Liver (tissue), 9 donors: ENCODE measurements around the gene NLRP11. TPM values are rescaled to one million over a fixed set of nuclear protein-coding genes. Genes with fewer than 3 reads are reported as not detected.

ENCODE experiments used
- DNase-seq: peaks from one replicate; pipeline ENCODE4 v3.0.0-alpha.2; 2017; ENCODE audit warnings: low spot score
- H3K27ac ChIP-seq, 2 donors: one replicate each; pipeline ENCODE4 v1.7.0; 2013; ENCODE audit warnings: inconsistent platforms in 2 of 2, low read length in 2 of 2, control low read depth in 1 of 2, low read depth in 1 of 2, mild to moderate bottlenecking in 1 of 2
- H3K27me3 ChIP-seq, 4 donors: one replicate each; pipeline versions ENCODE4 v1.6.1 to v1.7.0; 2013; ENCODE audit warnings: low read length in 3 of 4, inconsistent platforms in 1 of 4, mild to moderate bottlenecking in 1 of 4, moderate library complexity in 1 of 4; ENCODE audit not compliant: control insufficient read depth in 4 of 4, insufficient read depth in 4 of 4
- H3K36me3 ChIP-seq, 4 donors: one replicate each; pipeline versions ENCODE4 v1.6.1 to v1.7.0; 2013; ENCODE audit warnings: low read length in 3 of 4, mild to moderate bottlenecking in 3 of 4, low read depth in 1 of 4, moderate library complexity in 1 of 4; ENCODE audit not compliant: control insufficient read depth in 4 of 4, insufficient read depth in 3 of 4
- H3K4me1 ChIP-seq, 4 donors: one replicate each; pipeline versions ENCODE4 v1.6.1 to v1.7.0; 2013; ENCODE audit warnings: low read length in 3 of 4, mild to moderate bottlenecking in 3 of 4, moderate library complexity in 1 of 4; ENCODE audit not compliant: control insufficient read depth in 4 of 4, insufficient read depth in 4 of 4
- H3K4me3 ChIP-seq, 3 donors: one replicate each; pipeline versions ENCODE4 v1.6.1 to v1.7.0; 2013; ENCODE audit warnings: low read length in 3 of 3, control low read depth in 1 of 3, low read depth in 1 of 3, mild to moderate bottlenecking in 1 of 3
- H3K9ac ChIP-seq, 2 donors: one replicate each; pipeline ENCODE4 v1.7.0; 2013; ENCODE audit warnings: low read length in 2 of 2, mild to moderate bottlenecking in 2 of 2, moderate library complexity in 2 of 2, control low read depth in 1 of 2, low read depth in 1 of 2
- H3K9me3 ChIP-seq, 4 donors: one replicate each; pipeline versions ENCODE4 v1.6.1 to v1.7.0; 2013; ENCODE audit warnings: low read length in 3 of 4; ENCODE audit not compliant: control insufficient read depth in 4 of 4
- ATF3 ChIP-seq: IDR thresholded peaks from 2 replicates; pipeline ENCODE4 v1.6.1; 2016; ENCODE audit warnings: antibody characterized with exemption
- CTCF ChIP-seq: fragments of 150-350 bp; IDR thresholded peaks from 2 replicates; pipeline ENCODE4 v1.5.1; 2017; ENCODE audit warnings: improper control_type of control experiment, low read depth, low read length; ENCODE audit not compliant: missing input control
- EGR1 ChIP-seq, 2 donors: IDR thresholded peaks; 2 replicates each; pipeline ENCODE4 v1.6.1; 2016 to 2018; ENCODE audit warnings: antibody characterized with exemption in 2 of 2, low read depth in 2 of 2
- FOXA1 ChIP-seq: IDR thresholded peaks from 2 replicates; pipeline ENCODE4 v1.6.1; 2016; ENCODE audit warnings: antibody characterized with exemption
- FOXA2 ChIP-seq: IDR thresholded peaks from 2 replicates; pipeline ENCODE4 v1.6.1; 2016; ENCODE audit warnings: antibody characterized with exemption
- GABPA ChIP-seq, 2 donors: IDR thresholded peaks in 1 of 2; conservative IDR thresholded peaks in 1 of 2; 2 replicates each; pipeline ENCODE4 v1.6.1; 2016; ENCODE audit warnings: antibody characterized with exemption in 2 of 2, mild to moderate bottlenecking in 1 of 2, moderate library complexity in 1 of 2
- HNF4A ChIP-seq, 2 donors: conservative IDR thresholded peaks; 2 replicates each; pipeline ENCODE4 v1.6.1; 2016; ENCODE audit warnings: antibody characterized with exemption in 2 of 2, mild to moderate bottlenecking in 2 of 2
- HNF4G ChIP-seq: IDR thresholded peaks from 2 replicates; pipeline ENCODE4 v1.6.1; 2016; ENCODE audit warnings: antibody characterized with exemption
- JUND ChIP-seq, 2 donors: IDR thresholded peaks; 2 replicates each; pipeline ENCODE4 v1.6.1; 2016; ENCODE audit warnings: antibody characterized with exemption in 2 of 2
- MAX ChIP-seq: IDR thresholded peaks from 2 replicates; pipeline ENCODE4 v1.6.1; 2016; ENCODE audit warnings: antibody characterized with exemption
- NR2F2 ChIP-seq: IDR thresholded peaks from 2 replicates; pipeline ENCODE4 v1.6.1; 2016; ENCODE audit warnings: antibody characterized with exemption
- RAD21 ChIP-seq, 2 donors: IDR thresholded peaks; 2 replicates each; pipeline ENCODE4 v1.6.1; 2016; ENCODE audit warnings: antibody characterized with exemption in 2 of 2, mild to moderate bottlenecking in 2 of 2
- REST ChIP-seq: IDR thresholded peaks from 2 replicates; pipeline ENCODE4 v1.6.1; 2016; ENCODE audit warnings: antibody characterized with exemption, mild to moderate bottlenecking
- RXRA ChIP-seq, 2 donors: IDR thresholded peaks; 2 replicates each; pipeline ENCODE4 v1.6.1; 2017 to 2018; ENCODE audit warnings: antibody characterized with exemption in 2 of 2, mild to moderate bottlenecking in 1 of 2
- SP1 ChIP-seq: IDR thresholded peaks from 2 replicates; pipeline ENCODE4 v1.6.1; 2018; ENCODE audit warnings: antibody characterized with exemption, mild to moderate bottlenecking
- TAF1 ChIP-seq: conservative IDR thresholded peaks from 2 replicates; pipeline ENCODE4 v1.6.1; 2016; ENCODE audit warnings: antibody characterized with exemption, mild to moderate bottlenecking
- YY1 ChIP-seq: IDR thresholded peaks from 2 replicates; pipeline ENCODE4 v1.6.1; 2016; ENCODE audit warnings: antibody characterized with exemption, mild to moderate bottlenecking
- ZBTB33 ChIP-seq: IDR thresholded peaks from 2 replicates; pipeline ENCODE4 v1.6.1; 2016; ENCODE audit warnings: antibody characterized with exemption
- WGBS: extraction: QIAGEN DNeasy Blood & Tissue Kit; methylation state at CpG from one replicate; pipeline ENCODE4 v1.1.7; 2013; 5-methylcytosine and 5-hydroxymethylcytosine counted together
- polyA plus RNA-seq, 2 donors: library from polyadenylated mRNA; stranded (reverse) in 1 of 2; unstranded in 1 of 2; fragments of 200-250 nt in 1 of 2; fragments of >200 nt in 1 of 2; fragmentation: Nextera tagmentation in 1 of 2; extraction: Ambion mirVana in 1 of 2; gene quantifications; one replicate each; pipeline versions ENCODE4 v1.2.1 to v1.2.3, GENCODE V29; 2013 to 2015
- total RNA-seq, 2 donors: library from RNA; depleted of rRNA; stranded (reverse); fragments of >200 nt; gene quantifications; one replicate each; pipeline ENCODE4 v1.2.3, GENCODE V29; 2014
- donor health status: healthy.
- donor health status: healthy.
- donor health status: healthy.
- donor health status: healthy.
- donor health status: healthy.

The NLRP11 gene
- total and polyA plus RNA-seq, 4 donors, result 0.28 to 0.33 TPM; not detected in 2

- WGBS, result 87% methylated on average over 16 of the region's 16 CpGs
- peaks cover 0 to 2% (median 0%) of the 10 kb centered on the region in 4 donors for H3K9me3 ChIP-seq
- DNase-seq, result no peak
- no peak within 1 kb of the TSS for H3K27ac ChIP-seq
- no peak within 1 kb of the TSS for H3K4me3 ChIP-seq
- H3K9ac ChIP-seq, result no peak within 1 kb of the TSS
- peaks cover 0 to 2% (median 0%) of the 10 kb centered on the region in 4 donors for H3K27me3 ChIP-seq
- H3K36me3 ChIP-seq, result no peaks in the 10 kb centered on the region
- TF ChIP-seq MAX, result no peak
- TF ChIP-seq RAD21 (IDR thresholded peaks at IDR 0.05), result no peak
- no peak for TF ChIP-seq EGR1 (IDR thresholded peaks at IDR 0.05; ENCODE audit: low read depth in 2 of 2)
- TF ChIP-seq REST, result no peak
- no peak for TF ChIP-seq FOXA1
- no peak for TF ChIP-seq HNF4A (conservative IDR thresholded peaks at IDR 0.05)
- no peak for TF ChIP-seq TAF1
- no peak for TF ChIP-seq RXRA (IDR thresholded peaks at IDR 0.05)
- TF ChIP-seq HNF4G, result no peak
- no peaks in the 10 kb centered on the region for H3K4me1 ChIP-seq
Observed at GRCh38 chr19:55836340-55836739, 4.5 kb upstream of the NLRP11 start, which contains the start of gene NLRP4. NLRP4 (plus strand) TSS chr19:55836540; CDS start chr19:55852081, 15,541 bp downstream.

- TF ChIP-seq HNF4G (no peak), YY1 (no peak), RAD21 (IDR thresholded peaks at IDR 0.05) (no peak), TAF1 (no peak), ZBTB33 (no peak), EGR1 (IDR thresholded peaks at IDR 0.05; ENCODE audit: low read depth in 2 of 2) (no peak), SP1 (no peak), FOXA2 (no peak), FOXA1 (no peak), RXRA (IDR thresholded peaks at IDR 0.05) (no peak), REST (no peak), MAX (no peak), ATF3 (no peak), GABPA (IDR thresholded peaks at IDR 0.05 in 1 of 2, conservative IDR thresholded peaks at IDR 0.05 in 1 of 2) (no peak), HNF4A (conservative IDR thresholded peaks at IDR 0.05) (no peak), NR2F2 (no peak), CTCF (no peak), JUND (IDR thresholded peaks at IDR 0.05) (no peak)
- 63% methylated on average over 4 of the region's 4 CpGs for WGBS
- DNase-seq, result no peak
Observed at GRCh38 chr19:55832676-55833075, 877 bp upstream of the NLRP11 start.

More at GRCh38 chr19:55832676-55833075, 877 bp upstream of the NLRP11 start:
- no peaks in the 10 kb centered on the region for H3K36me3 ChIP-seq
- H3K9ac ChIP-seq, result no peak overlapping the region
- H3K4me1 ChIP-seq, result no peaks in the 10 kb centered on the region
- no peak overlapping the region for H3K4me3 ChIP-seq
- no peaks in the 10 kb centered on the region for H3K9me3 ChIP-seq
- no peak overlapping the region for H3K27ac ChIP-seq
- no peaks in the 10 kb centered on the region for H3K27me3 ChIP-seq
